ENCODE measurements around the gene PERM1. TPM values are rescaled to one million over a fixed set of nuclear protein-coding genes. Genes with fewer than 3 reads are reported as not detected.

Gene PERM1
- total RNA-seq, 1 donor = not detected

DNA sequence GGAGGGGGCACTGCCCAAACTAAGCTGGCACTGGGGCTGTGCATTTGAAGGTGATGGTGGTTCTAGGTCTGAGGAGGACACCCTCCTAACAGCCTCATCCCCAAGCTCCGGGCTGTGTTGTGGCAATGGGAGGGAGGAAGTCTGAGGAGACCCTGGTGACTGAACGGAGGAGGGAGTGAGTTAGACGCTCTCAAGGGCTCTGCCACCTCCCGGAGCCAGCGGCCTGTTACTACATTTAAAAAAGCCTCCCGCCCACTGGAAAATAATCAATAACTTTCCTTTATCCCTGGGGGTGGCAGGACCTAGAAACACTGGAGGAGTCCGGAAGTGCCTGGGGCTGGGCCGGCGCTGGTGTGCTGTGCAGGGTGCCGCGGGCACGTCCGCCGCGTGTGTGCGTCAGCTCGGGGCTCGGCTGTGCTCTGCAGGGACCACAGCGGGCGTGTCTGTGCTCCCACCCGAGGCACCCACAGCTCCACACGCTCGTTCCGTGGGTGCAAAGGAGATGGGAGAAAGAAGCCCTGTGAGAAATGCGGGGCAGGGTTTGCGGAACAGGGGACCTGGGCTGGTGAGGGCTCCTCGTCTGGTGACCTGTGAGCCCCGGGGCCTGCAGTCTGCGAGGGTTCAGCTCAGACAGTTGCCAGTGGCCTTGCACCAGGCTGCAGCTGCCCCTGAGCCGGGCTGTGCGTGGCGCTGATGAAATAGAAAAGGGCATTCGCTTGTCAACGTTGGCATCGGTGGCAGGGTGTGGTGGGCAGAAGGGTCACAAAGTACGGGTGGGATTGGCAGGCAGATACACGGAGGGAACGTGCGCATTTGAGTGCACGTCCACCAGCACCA is 52.9 kb downstream of the PERM1 start:
- no peak overlapping the region for H3K4me3 ChIP-seq (ENCODE audit: low read depth, low read length)
- TF ChIP-seq, protein P1, sequence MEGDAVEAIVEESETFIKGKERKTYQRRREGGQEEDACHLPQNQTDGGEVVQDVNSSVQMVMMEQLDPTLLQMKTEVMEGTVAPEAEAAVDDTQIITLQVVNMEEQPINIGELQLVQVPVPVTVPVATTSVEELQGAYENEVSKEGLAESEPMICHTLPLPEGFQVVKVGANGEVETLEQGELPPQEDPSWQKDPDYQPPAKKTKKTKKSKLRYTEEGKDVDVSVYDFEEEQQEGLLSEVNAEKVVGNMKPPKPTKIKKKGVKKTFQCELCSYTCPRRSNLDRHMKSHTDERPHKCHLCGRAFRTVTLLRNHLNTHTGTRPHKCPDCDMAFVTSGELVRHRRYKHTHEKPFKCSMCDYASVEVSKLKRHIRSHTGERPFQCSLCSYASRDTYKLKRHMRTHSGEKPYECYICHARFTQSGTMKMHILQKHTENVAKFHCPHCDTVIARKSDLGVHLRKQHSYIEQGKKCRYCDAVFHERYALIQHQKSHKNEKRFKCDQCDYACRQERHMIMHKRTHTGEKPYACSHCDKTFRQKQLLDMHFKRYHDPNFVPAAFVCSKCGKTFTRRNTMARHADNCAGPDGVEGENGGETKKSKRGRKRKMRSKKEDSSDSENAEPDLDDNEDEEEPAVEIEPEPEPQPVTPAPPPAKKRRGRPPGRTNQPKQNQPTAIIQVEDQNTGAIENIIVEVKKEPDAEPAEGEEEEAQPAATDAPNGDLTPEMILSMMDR (IDR thresholded peaks at IDR 0.05; ENCODE audit: insufficient read depth, low read length) = no peak
- DNase-seq (ENCODE audit: low read depth) = no peak

DNA sequence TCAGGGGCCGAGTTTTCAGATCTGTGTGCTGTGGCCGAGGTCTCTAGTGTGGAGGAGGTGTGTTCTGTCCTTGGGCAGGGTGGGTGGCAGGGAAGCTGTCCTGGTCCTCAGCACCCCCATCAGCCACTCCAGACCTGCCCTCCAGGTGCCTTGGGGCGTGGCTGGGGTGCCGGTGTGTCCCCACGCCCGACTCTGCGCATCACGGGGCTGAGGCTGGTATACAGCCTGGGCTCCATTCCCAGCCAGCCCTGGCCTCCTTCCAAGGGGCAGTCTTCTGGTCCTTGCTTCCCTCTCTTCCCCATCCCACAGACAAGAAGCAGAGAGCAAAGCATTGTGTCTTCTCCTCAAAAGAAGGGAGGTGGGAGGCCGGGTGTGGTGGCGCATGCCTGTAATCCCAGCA is 54.1 kb downstream of the PERM1 start:
- TF ChIP-seq, protein P1 (IDR thresholded peaks at IDR 0.05; ENCODE audit: insufficient read depth, low read length) = no peak
- H3K4me3 ChIP-seq (ENCODE audit: low read depth, low read length) = no peak overlapping the region
- no peak for DNase-seq (ENCODE audit: low read depth)

DNA sequence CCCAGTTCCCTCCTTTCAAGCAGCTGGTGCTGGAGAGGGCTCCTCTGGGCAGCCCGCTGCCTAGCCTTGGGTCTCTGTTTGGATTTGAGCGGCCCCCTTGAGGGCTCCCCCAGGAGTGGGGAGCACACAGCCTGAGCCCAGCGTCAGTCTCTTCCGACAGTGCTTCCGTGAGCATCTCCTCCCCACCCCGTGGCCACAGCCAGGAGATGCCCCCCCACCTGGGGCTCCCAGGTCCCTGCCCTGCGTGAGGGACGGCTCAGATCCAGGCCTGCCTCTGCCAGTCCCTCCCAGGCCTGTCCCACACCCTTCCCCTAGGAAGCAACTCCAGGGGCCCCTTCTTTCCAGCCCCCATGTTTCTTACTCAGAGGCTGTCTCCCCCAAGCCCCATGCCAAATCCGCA is 54.7 kb downstream of the PERM1 start:
- H3K4me3 ChIP-seq (ENCODE audit: low read depth, low read length) = no peak overlapping the region
- DNase-seq (ENCODE audit: low read depth) = no peak
- TF ChIP-seq, protein P1 (IDR thresholded peaks at IDR 0.05; ENCODE audit: insufficient read depth, low read length) = no peak

DNA sequence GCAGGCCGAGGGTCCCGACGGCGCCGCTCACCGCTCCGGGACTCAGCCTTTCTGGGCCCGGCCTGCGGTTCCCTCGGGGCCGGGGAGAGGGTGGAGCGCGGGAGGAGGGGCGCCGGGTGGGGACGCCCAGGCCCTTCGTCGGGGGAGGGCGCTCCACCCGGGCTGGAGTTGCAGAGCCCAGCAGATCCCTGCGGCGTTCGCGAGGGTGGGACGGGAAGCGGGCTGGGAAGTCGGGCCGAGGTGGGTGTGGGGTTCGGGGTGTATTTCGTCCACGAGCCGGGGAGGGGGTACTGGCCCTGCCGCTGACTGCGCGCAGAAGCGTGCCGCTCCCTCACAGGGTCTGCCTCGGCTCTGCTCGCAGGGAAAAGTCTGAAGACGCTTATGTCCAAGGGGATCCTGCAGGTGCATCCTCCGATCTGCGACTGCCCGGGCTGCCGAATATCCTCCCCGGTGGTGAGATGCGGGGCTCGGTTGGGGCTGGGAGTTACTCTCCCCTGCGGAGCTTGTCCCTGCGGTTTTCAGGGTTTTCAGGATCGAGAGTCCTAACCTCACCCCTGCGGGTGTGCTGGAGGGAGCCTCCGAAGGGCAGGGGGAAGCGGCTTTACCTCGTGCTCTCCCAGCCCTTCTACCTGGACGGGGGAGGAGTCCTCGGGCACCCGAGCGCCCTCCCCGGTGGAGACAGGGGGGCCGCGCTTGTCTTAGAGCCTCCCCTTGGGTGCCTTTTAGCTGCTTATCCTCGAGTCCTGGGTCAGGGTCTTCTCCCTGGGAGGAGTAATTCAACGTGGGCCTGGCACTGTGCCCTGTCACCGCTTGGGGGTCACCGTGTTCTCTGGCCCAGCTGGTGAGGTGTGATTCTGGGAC is 56.1 kb downstream of the PERM1 start:
- DNase-seq (ENCODE audit: low read depth) = peak; percentile 26
- TF ChIP-seq, protein P1 (IDR thresholded peaks at IDR 0.05; ENCODE audit: insufficient read depth, low read length) = no peak
- peak overlapping the region; percentile 45 for H3K4me3 ChIP-seq (ENCODE audit: low read depth, low read length)

Small RNA genes lying within 50 kb of the gene (small RNA-seq; reads per million reads assigned to genes)
- not detected for gene AL645608.3

Other genes with a start within 250 kb of the PERM1 start
- 1.6 and 12.4 TPM in 2 replicates for gene SAMD11, start 58.2 kb downstream of the PERM1 start, total RNA-seq (ENCODE audit: low replicate concordance)
- gene NOC2L, start 22.8 kb downstream of the PERM1 start, total RNA-seq (ENCODE audit: low replicate concordance) = 41.0 and 54.1 TPM in 2 replicates
- 1.8 and 5.0 TPM in 2 replicates for gene KLHL17, start 21.5 kb downstream of the PERM1 start, total RNA-seq (ENCODE audit: low replicate concordance)
- 0.54 TPM in 1 of 2 replicates, not detected in the other for gene PLEKHN1, start 15.6 kb downstream of the PERM1 start, total RNA-seq (ENCODE audit: low replicate concordance)
- gene HES4, start 18.0 kb upstream of the PERM1 start, total RNA-seq (ENCODE audit: low replicate concordance) = 0.36 and 0.82 TPM in 2 replicates
- gene ISG15, start 31.4 kb upstream of the PERM1 start, total RNA-seq (ENCODE audit: low replicate concordance) = 34.7 and 39.6 TPM in 2 replicates
- gene AGRN, start 38.0 kb upstream of the PERM1 start, total RNA-seq (ENCODE audit: low replicate concordance) = 7.9 and 85.7 TPM in 2 replicates
- gene RNF223, start 92.2 kb upstream of the PERM1 start, total RNA-seq (ENCODE audit: low replicate concordance) = not detected in 2 replicates
- 6.1 and 7.7 TPM in 2 replicates for gene C1orf159, start 134.0 kb upstream of the PERM1 start, total RNA-seq (ENCODE audit: low replicate concordance)
- not detected in 2 replicates for gene TTLL10, start 191.8 kb upstream of the PERM1 start, total RNA-seq (ENCODE audit: low replicate concordance)
- gene TNFRSF18, start 224.5 kb upstream of the PERM1 start, total RNA-seq (ENCODE audit: low replicate concordance) = not detected in 2 replicates
- 0.65 TPM in 1 of 2 replicates, not detected in the other for gene TNFRSF4, start 232.1 kb upstream of the PERM1 start, total RNA-seq (ENCODE audit: low replicate concordance)
- 91.6 and 126 TPM in 2 replicates for gene SDF4, start 249.9 kb upstream of the PERM1 start, total RNA-seq (ENCODE audit: low replicate concordance)